Mucosa of descending colon (tissue), 3 donors: Measurements from ENCODE around the gene C7orf57. TPM values are rescaled to one million over a fixed set of nuclear protein-coding genes. Genes with fewer than 3 reads are reported as not detected.

Experiments
- ATAC-seq: fragments of 200-7000 bp; cut with Tn5 transposase; one replicate; pipeline ENCODE4 v1.9.1; 2020; ENCODE audit warnings: mild to moderate bottlenecking, moderate library complexity
- DNase-seq, 3 donors: peaks; one replicate each; pipeline ENCODE4 v3.0.0-alpha.2; 2020
- H3K36me3 ChIP-seq: fragments of 200-600 bp; one replicate; pipeline ENCODE4 v1.8.0; 2021; ENCODE audit warnings: low read depth, mild to moderate bottlenecking
- H3K4me1 ChIP-seq: fragments of 200-600 bp; one replicate; pipeline ENCODE4 v1.8.0; 2021; ENCODE audit warnings: low read depth, mild to moderate bottlenecking
- H3K4me3 ChIP-seq: fragments of 200-600 bp; one replicate; pipeline ENCODE4 v1.8.0; 2021; ENCODE audit warnings: mild to moderate bottlenecking
- H3K9me3 ChIP-seq: fragments of 200-600 bp; one replicate; pipeline ENCODE4 v1.8.0; 2021; ENCODE audit warnings: mild to moderate bottlenecking
- CTCF ChIP-seq: fragments of 200-600 bp; IDR thresholded peaks from one replicate; pipeline ENCODE4 v1.8.0; 2022; ENCODE audit warnings: antibody characterized with exemption, mild to moderate bottlenecking
- intact Hi-C, 2 donors: fragments of 100-400 bp; cut with DNase I in 1 of 2; cut with micrococcal nuclease in 1 of 2; formaldehyde crosslinking; loops; one replicate each; pipeline versions ENCODE4 v1.11.0 to v1.11.1; 2022; cut with DNase I, micrococcal nuclease
- total RNA-seq, 3 donors: library from RNA; stranded (reverse); fragmentation: NEBNext Ultra II Directional in 2 of 3; extraction: Animal tissue kit (Norgen Biotek cat#: 25700) in 2 of 3; gene quantifications; one replicate each; pipeline versions ENCODE4 v1.2.1 to v1.2.4, GENCODE V29; 2021 to 2023
- donor health status: DM: no; HTN: no; CAD: no; lungs with moderate emphysema.
- donor health status: DM: no; HTN: no; CAD: no.
- donor health status: DM: no; HTN: yes; CAD: no.

Gene C7orf57
- total RNA-seq, 3 donors from 2014 or later, result not detected

GRCh38 chr7:48038815-48039506 is 3.6 kb downstream of the C7orf57 start:
- Histone ChIP-seq H3K4me1 (peaks cover 9% of the 10 kb centered on the region), H3K9me3 (no peaks in the 10 kb centered on the region), H3K4me3 (no peak overlapping the region), H3K36me3 (no peaks in the 10 kb centered on the region)
- no peak for TF ChIP-seq CTCF
- intact Hi-C loops, result no loop called here
- ATAC-seq, result no peak
- DNase-seq, result no peak

GRCh38 chr7:48040944-48041652 is 5.8 kb downstream of the C7orf57 start:
- ATAC-seq (no peak), DNase-seq (no peak)
- H3K36me3 ChIP-seq, result no peaks in the 10 kb centered on the region
- no peak for TF ChIP-seq CTCF
- H3K9me3 ChIP-seq, result no peaks in the 10 kb centered on the region
- H3K4me3 ChIP-seq, result no peak overlapping the region
- intact Hi-C loops, result no loop called here
- peaks cover 2% of the 10 kb centered on the region for H3K4me1 ChIP-seq

- Histone ChIP-seq H3K9me3 (no peaks in the 10 kb centered on the region), H3K4me1 (no peaks in the 10 kb centered on the region), H3K36me3 (no peaks in the 10 kb centered on the region), H3K4me3 (no peak overlapping the region)
- intact Hi-C loops, result no loop called here
- DNase-seq (no peak), ATAC-seq (no peak)
- no peak for TF ChIP-seq CTCF
Observed at GRCh38 chr7:48041653-48041970, 6.3 kb downstream of the C7orf57 start.

GRCh38 chr7:48042216-48042615 is 6.9 kb downstream of the C7orf57 start:
- intact Hi-C loops, result no loop called here

GRCh38 chr7:48042636-48043035 is 7.3 kb downstream of the C7orf57 start:
- TF ChIP-seq CTCF, result no peak
- ATAC-seq (no peak), DNase-seq (no peak)
- H3K4me3 ChIP-seq, result no peak overlapping the region
- no peaks in the 10 kb centered on the region for H3K4me1 ChIP-seq
- no peaks in the 10 kb centered on the region for H3K36me3 ChIP-seq
- intact Hi-C loops, result no loop called here
- no peaks in the 10 kb centered on the region for H3K9me3 ChIP-seq

More at GRCh38 chr7:48042216-48042615, 6.9 kb downstream of the C7orf57 start:
- H3K4me3 ChIP-seq, result no peak overlapping the region
- no peak for DNase-seq
- TF ChIP-seq CTCF, result no peak
- ATAC-seq, result no peak
- H3K36me3 ChIP-seq, result no peaks in the 10 kb centered on the region
- H3K9me3 ChIP-seq, result no peaks in the 10 kb centered on the region
- no peaks in the 10 kb centered on the region for H3K4me1 ChIP-seq
